ENCODE results near the gene AP3B2. TPM values are rescaled to one million over a fixed set of nuclear protein-coding genes. Genes with fewer than 3 reads are reported as not detected.

AP3B2 gene
- total RNA-seq, result 1 to 10 TPM in 3 of 5 donors, under 1 TPM in 1, not detected in 1; 0.29 to 8.0 (median 2.5) TPM
- 1 to 10 TPM; 1.4 to 2.6 (median 1.7) TPM for polyA plus RNA-seq
- long read RNA-seq, donor 1, result 0 reads
- long read RNA-seq, donor 2, result 0 reads
- long read RNA-seq, donor 3, result 0 reads
- long read RNA-seq, donor 4, result 0 reads
- long read RNA-seq, donor 5, result 0 reads
- long read RNA-seq, donor 6, partial matches to known transcripts, result 0 of 1 reads
- long read RNA-seq, donor 6, other reads (novel, unspliced or antisense), result 0 of 1 reads
- long read RNA-seq, donor 7, result 0 reads
- long read RNA-seq, donor 8, result 0 reads
- long read RNA-seq, donor 9, result 0 reads
- long read RNA-seq, donor 10, result 0 reads

GRCh38 chr15:82709421-82710207 is at the start of gene AP3B2:
TSS of gene AP3B2 (minus strand) at chr15:82709875. CDS start at chr15:82709706, 169 bp downstream.
- DNase-seq, result peak; percentile 68 to 90
- H3K9me3 ChIP-seq, result no peaks in the 10 kb centered on the region
- intact Hi-C loops (cut with DNase I; ENCODE audit: low total_unique reads), result no loop called here
- TF ChIP-seq POLR2AphosphoS5 (IDR thresholded peaks at IDR 0.05), result no peak
- TF ChIP-seq CTCF (IDR thresholded peaks at IDR 0.05), result no peak
- TF ChIP-seq EP300 (IDR thresholded peaks at IDR 0.05), result no peak
- TF ChIP-seq POLR2A (IDR thresholded peaks at IDR 0.05), result no peak
- peak within 1 kb of the TSS; percentile 13 to 73 (median 59) for H3K27ac ChIP-seq
- peaks cover 0 to 16% (median 11%) of the 10 kb centered on the region in 3 donors for H3K27me3 ChIP-seq
- no peaks in the 10 kb centered on the region for H3K36me3 ChIP-seq
- 1% methylated on average over 43 to 95 of the region's 95 CpGs for WGBS, 5 donors
- H3K4me1 ChIP-seq, result peaks cover 10 to 20% (median 17%) of the 10 kb centered on the region in 4 donors
- peak within 1 kb of the TSS; percentile 64 to 94 (median 80) for H3K4me3 ChIP-seq

GRCh38 chr15:82751308-82751707 is 41.6 kb upstream of the AP3B2 start:
- no peaks in the 10 kb centered on the region for H3K27me3 ChIP-seq
- H3K9me3 ChIP-seq, result no peaks in the 10 kb centered on the region
- 34 to 51% (median 45%) methylated on average over 4 of the region's 4 CpGs for WGBS, 5 donors
- no peak for DNase-seq
- no peak for TF ChIP-seq EP300 (IDR thresholded peaks at IDR 0.05)
- TF ChIP-seq POLR2AphosphoS5 (IDR thresholded peaks at IDR 0.05), result no peak
- TF ChIP-seq POLR2A (IDR thresholded peaks at IDR 0.05), result no peak
- TF ChIP-seq CTCF (IDR thresholded peaks at IDR 0.05), result no peak
- intact Hi-C loops (cut with DNase I; ENCODE audit: low total_unique reads), result no loop called here
- H3K36me3 ChIP-seq, result peaks cover 19 to 43% (median 38%) of the 10 kb centered on the region in 4 donors
- peak overlapping the region; percentile 63 to 95 (median 88) for H3K4me3 ChIP-seq
- peaks cover 17 to 37% (median 29%) of the 10 kb centered on the region in 4 donors for H3K4me1 ChIP-seq
- peak overlapping the region in 3 of 5 donors; percentile 86 to 93 (median 89) for H3K27ac ChIP-seq

- 0 to 4% (median 1%) methylated on average over 8 of the region's 8 CpGs for WGBS, 5 donors
- Histone ChIP-seq H3K4me3 (peak overlapping the region; percentile 63 to 95 (median 88)), H3K36me3 (peaks cover 14 to 38% (median 33%) of the 10 kb centered on the region in 4 donors), H3K4me1 (peaks cover 17 to 37% (median 29%) of the 10 kb centered on the region in 4 donors), H3K27me3 (no peaks in the 10 kb centered on the region), H3K27ac (peak overlapping the region in 4 of 5 donors; percentile 86 to 93 (median 90)), H3K9me3 (no peaks in the 10 kb centered on the region)
- no peak for TF ChIP-seq EP300 (IDR thresholded peaks at IDR 0.05)
- peak in 1 of 7 experiments; percentile 13 for TF ChIP-seq CTCF (IDR thresholded peaks at IDR 0.05)
- DNase-seq, result peak in 1 of 2 donors; percentile 54
- intact Hi-C loops (cut with DNase I; ENCODE audit: low total_unique reads), result no loop called here
Observed at GRCh38 chr15:82750831-82751180, 41.1 kb upstream of the AP3B2 start.

GRCh38 chr15:82749951-82750830 is 40.5 kb upstream of the AP3B2 start:
- TF ChIP-seq POLR2A (IDR thresholded peaks at IDR 0.05) (peak in 1 of 4 donors; percentile 42), EP300 (IDR thresholded peaks at IDR 0.05) (no peak), POLR2AphosphoS5 (IDR thresholded peaks at IDR 0.05) (peak; percentile 92 to 99 (median 97))
- WGBS, 5 donors, result 0 to 1% (median 0%) methylated on average over 47 of the region's 47 CpGs
- intact Hi-C loops (cut with DNase I; ENCODE audit: low total_unique reads), result no loop called here

More at GRCh38 chr15:82749951-82750830, 40.5 kb upstream of the AP3B2 start:
- H3K4me1 ChIP-seq, result peaks cover 17 to 37% (median 29%) of the 10 kb centered on the region in 4 donors
- peak overlapping the region; percentile 82 to 93 (median 89) for H3K27ac ChIP-seq
- H3K9me3 ChIP-seq, result no peaks in the 10 kb centered on the region
- H3K27me3 ChIP-seq, result no peaks in the 10 kb centered on the region
- H3K36me3 ChIP-seq, result peaks cover 9 to 32% (median 27%) of the 10 kb centered on the region in 4 donors
- peak overlapping the region; percentile 63 to 95 (median 88) for H3K4me3 ChIP-seq
- peak; percentile 91 to 98 for DNase-seq
